H1 (cell line): ENCODE data around the gene CHRDL2. TPM values are rescaled to one million over a fixed set of nuclear protein-coding genes. Genes with fewer than 3 reads are reported as not detected.

Experiments
- CTCF ChIA-PET: fragments of 300-600 bp; sonication (Branson Sonifier 250); formaldehyde crosslinking; loops from one replicate; lab custom pipeline; 2021; ENCODE audit not compliant: partially characterized antibody; lab: Charles Lee
- POLR2A ChIA-PET: fragments of 300-600 bp; sonication (Branson Sonifier 250); formaldehyde crosslinking; loops from one replicate; lab custom pipeline; 2021; ENCODE audit warnings: inconsistent platforms; ENCODE audit not compliant: partially characterized antibody; lab: Charles Lee
- DNase-seq, 2 experiments: peaks; one replicate each; pipeline versions ENCODE4 v3.0.0 to v3.0.0-alpha.2; 2010 to 2022; ENCODE audit warnings: low spot score in 2 of 2, low read depth in 1 of 2, mixed read lengths in 1 of 2
- FAIRE-seq: peaks from 2 replicates; lab custom pipeline; 2011; peaks lifted over from hg19 to GRCh38; lab: Jason Lieb, UNC
- H2AFZ ChIP-seq: 2 replicates; pipeline ENCODE4 v1.8.1; 2012; ENCODE audit warnings: low read length, inconsistent platforms
- H2AK5ac ChIP-seq: 2 replicates; pipeline ENCODE4 v1.6.1; 2013; ENCODE audit warnings: low read depth, low read length
- H2BK120ac ChIP-seq: replicated peaks from 2 replicates; pipeline ENCODE3; 2013; ENCODE audit warnings: low read depth, low read length, inconsistent platforms
- H2BK12ac ChIP-seq: 2 replicates; pipeline ENCODE4 v1.6.1; 2013; ENCODE audit warnings: low read depth, low read length
- H2BK15ac ChIP-seq: 2 replicates; pipeline ENCODE4 v1.6.1; 2013; ENCODE audit warnings: low read length
- H2BK20ac ChIP-seq: 2 replicates; pipeline ENCODE4 v1.6.1; 2013; ENCODE audit warnings: low read length
- H2BK5ac ChIP-seq: 2 replicates; pipeline ENCODE4 v1.6.1; 2013; ENCODE audit warnings: low read depth, low read length
- H3K14ac ChIP-seq: 2 replicates; pipeline ENCODE4 v1.6.1; 2013; ENCODE audit warnings: inconsistent platforms; ENCODE audit not compliant: insufficient read length
- H3K18ac ChIP-seq: 2 replicates; pipeline ENCODE4 v1.6.1; 2013; ENCODE audit warnings: low read length; ENCODE audit errors: extremely low read depth
- H3K23ac ChIP-seq: 2 replicates; pipeline ENCODE4 v1.6.1; 2013; ENCODE audit warnings: inconsistent platforms; ENCODE audit not compliant: insufficient read length
- H3K23me2 ChIP-seq: 2 replicates; pipeline ENCODE4 v1.6.1; 2013; ENCODE audit warnings: low read depth, low read length
- H3K27ac ChIP-seq: 2 replicates; pipeline ENCODE4 v1.6.1; 2011; ENCODE audit warnings: low read depth, low read length, inconsistent platforms
- H3K27me3 ChIP-seq, 4 experiments: replicated peaks in 1 of 4; 1 replicate in 1 of 4; 2 replicates in 3 of 4; pipeline versions ENCODE4 v1.6.1 to v1.8.1; 2011 to 2013; ENCODE audit warnings: low read length in 3 of 4, mild to moderate bottlenecking in 3 of 4, inconsistent platforms in 2 of 4, mixed read lengths in 2 of 4, moderate library complexity in 1 of 4; ENCODE audit not compliant: control insufficient read depth in 3 of 4, insufficient read depth in 3 of 4; ENCODE audit errors: extremely low read depth in 1 of 4
- H3K36me3 ChIP-seq, 4 experiments: 2 replicates each; pipeline versions ENCODE4 v1.6.1 to v1.8.1; 2011 to 2013; ENCODE audit warnings: mild to moderate bottlenecking in 4 of 4, low read length in 3 of 4, moderate library complexity in 2 of 4, control low read depth in 1 of 4, inconsistent platforms in 1 of 4; ENCODE audit not compliant: insufficient read depth in 4 of 4, control insufficient read depth in 2 of 4
- H3K4ac ChIP-seq: replicated peaks from 2 replicates; pipeline ENCODE3; 2013; ENCODE audit warnings: low read length, low read depth, mixed read lengths, inconsistent platforms; ENCODE audit not compliant: insufficient read length
- H3K4me1 ChIP-seq, 4 experiments: replicated peaks in 1 of 4; 1 replicate in 1 of 4; 2 replicates in 3 of 4; pipeline versions ENCODE4 v1.6.1 to v1.8.1; 2011 to 2013; ENCODE audit warnings: low read length in 3 of 4, inconsistent platforms in 2 of 4, mixed read lengths in 1 of 4; ENCODE audit not compliant: insufficient read depth in 4 of 4, control insufficient read depth in 3 of 4
- H3K4me2 ChIP-seq, 2 experiments: 2 replicates each; pipeline versions ENCODE4 v1.6.1 to v1.8.1; 2011 to 2013; ENCODE audit warnings: low read depth in 2 of 2, low read length in 2 of 2, control low read depth in 1 of 2, inconsistent platforms in 1 of 2, mild to moderate bottlenecking in 1 of 2; ENCODE audit not compliant: insufficient read depth in 1 of 2
- H3K4me3 ChIP-seq, 4 experiments: fragments of 200-600, 300-600 bp in 1 of 4; sonication (generic), shearing (Covaris generic), sonication (Bioruptor Twin) in 1 of 4; 2 replicates each; pipeline versions ENCODE4 v1.5.1 to v1.8.1; 2011 to 2016; ENCODE audit warnings: low read length in 4 of 4, low read depth in 3 of 4, control low read depth in 2 of 4, inconsistent platforms in 2 of 4, mild to moderate bottlenecking in 2 of 4, mixed read lengths in 1 of 4, moderate library complexity in 1 of 4; ENCODE audit not compliant: insufficient read depth in 2 of 4; ENCODE audit errors: extremely low read depth in 1 of 4
- H3K56ac ChIP-seq: replicated peaks from 2 replicates; pipeline ENCODE3; 2013; ENCODE audit warnings: low read depth, mild to moderate bottlenecking, mixed read lengths, low read length, inconsistent platforms; ENCODE audit not compliant: insufficient read length
- H3K79me1 ChIP-seq: 2 replicates; pipeline ENCODE4 v1.6.1; 2013; ENCODE audit warnings: low read depth, low read length, control low read depth
- H3K79me2 ChIP-seq, 2 experiments: 2 replicates each; pipeline versions ENCODE4 v1.6.1 to v1.8.1; 2012 to 2013; ENCODE audit warnings: low read length in 2 of 2, mild to moderate bottlenecking in 2 of 2, inconsistent platforms in 1 of 2; ENCODE audit not compliant: insufficient read depth in 2 of 2, control insufficient read depth in 1 of 2
- H3K9ac ChIP-seq, 4 experiments: replicated peaks in 1 of 4; 1 replicate in 1 of 4; 2 replicates in 3 of 4; pipeline versions ENCODE4 v1.6.1 to v1.8.1; 2011 to 2013; ENCODE audit warnings: low read depth in 3 of 4, low read length in 3 of 4, control low read depth in 2 of 4, mild to moderate bottlenecking in 2 of 4, moderate library complexity in 2 of 4, inconsistent platforms in 1 of 4; ENCODE audit errors: extremely low read depth in 1 of 4
- H3K9me3 ChIP-seq, 2 experiments: 2 replicates each; pipeline versions ENCODE4 v1.6.1 to v1.8.1; 2012 to 2013; ENCODE audit warnings: mild to moderate bottlenecking in 2 of 2, moderate library complexity in 2 of 2, control low read depth in 1 of 2, inconsistent platforms in 1 of 2, low read depth in 1 of 2, low read length in 1 of 2, mixed read lengths in 1 of 2; ENCODE audit not compliant: insufficient read depth in 2 of 2
- H4K20me1 ChIP-seq, 2 experiments: replicated peaks in 1 of 2; 2 replicates each; pipeline versions ENCODE3 to v1.8.1; 2011 to 2013; ENCODE audit warnings: inconsistent platforms in 2 of 2, low read length in 2 of 2, mild to moderate bottlenecking in 1 of 2; ENCODE audit not compliant: insufficient read depth in 2 of 2, control insufficient read depth in 1 of 2
- H4K5ac ChIP-seq: 2 replicates; pipeline ENCODE4 v1.6.1; 2013; ENCODE audit warnings: low read length, low read depth, mixed read lengths, inconsistent platforms; ENCODE audit not compliant: insufficient read length
- H4K8ac ChIP-seq: 2 replicates; pipeline ENCODE4 v1.8.0; 2013; ENCODE audit warnings: mild to moderate bottlenecking, moderate library complexity, low read length, inconsistent platforms; ENCODE audit not compliant: insufficient read depth; ENCODE audit errors: extremely low read depth
- H4K91ac ChIP-seq: replicated peaks from 2 replicates; pipeline ENCODE3; 2013; ENCODE audit warnings: low read length, mixed read lengths, inconsistent platforms; ENCODE audit not compliant: insufficient read length
- WGBS, 2 experiments: shearing (Covaris generic) in 1 of 2; methylation state at CpG; one replicate each; pipeline versions ENCODE4 v1.1.6 to v1.1.7; 2013 to 2015; ENCODE audit warnings: low lambda C conversion rate in 2 of 2, mixed read lengths in 2 of 2, inconsistent platforms in 1 of 2, low coverage in 1 of 2, missing lambda C conversion rate in 1 of 2; ENCODE audit not compliant: insufficient replicate concordance in 2 of 2, insufficient coverage in 1 of 2, insufficient read length in 1 of 2; ENCODE audit errors: extremely low coverage in 1 of 2, missing lambda C conversion rate in 1 of 2; 5-methylcytosine and 5-hydroxymethylcytosine counted together
- polyA plus RNA-seq, 7 experiments: library from polyadenylated mRNA; depleted of rRNA in 3 of 7; stranded (reverse) in 5 of 7; unstranded in 2 of 7; fragments of >200 nt in 5 of 7; fragments of 200-250 nt in 2 of 7; gene quantifications; 1 replicate in 5 of 7; 2 replicates in 1 of 7; 4 replicates in 1 of 7; pipeline versions ENCODE4 v1.2.1 to v1.2.3, GENCODE V29; 2011 to 2013; ENCODE audit warnings: missing spikeins in 2 of 7, mixed read lengths in 2 of 7
- total RNA-seq: library from RNA; stranded (reverse); fragmentation: NEBNext Ultra II Directional; extraction: Animal tissue kit (Norgen Biotek cat#: 25700); gene quantifications from 2 replicates; pipeline ENCODE4 v1.2.1, GENCODE V29; 2021

The CHRDL2 gene
- total and polyA plus RNA-seq, 2 of the 8 experiments (the other 6 are each of a cell fraction or from before 2014, with no cell fraction given): 0.26 to 0.48 TPM

- H2AFZ ChIP-seq: no peak overlapping the region
- peaks cover 2 to 7% (median 4%) of the 10 kb centered on the region in 4 experiments; a peak in 4 of 7 replicates for H3K4me1 ChIP-seq
- H3K79me2 ChIP-seq: peaks cover 0 to 46% of the 10 kb centered on the region in 2 experiments; a peak in 2 of 4 replicates
- POLR2A ChIA-PET: no interaction called here
- no peak overlapping the region for H2AK5ac ChIP-seq
- no peaks in the 10 kb centered on the region for H3K36me3 ChIP-seq
- H4K91ac ChIP-seq: no peak overlapping the region
- H3K9ac ChIP-seq: no peak overlapping the region
- WGBS, 2 experiments: 91% methylated on average over 1 of the region's 1 CpG; no CpG with 5 or more reads in 1 of the 2 experiments
- no peak overlapping the region for H2BK20ac ChIP-seq
- no peak overlapping the region for H3K4me2 ChIP-seq
- H3K27me3 ChIP-seq: no peaks in the 10 kb centered on the region
- H3K4ac ChIP-seq: no peak overlapping the region
- CTCF ChIA-PET: interaction anchor here (0.9 to 1.3 kb wide), 2 partner anchors 13 to 17 kb away, joined by 3 to 5 read pairs; no protein-coding TSS in a partner anchor
- H3K56ac ChIP-seq: no peak overlapping the region
- no peak for DNase-seq
- no peak overlapping the region for H4K5ac ChIP-seq
- no peak overlapping the region for H3K23ac ChIP-seq
- H4K8ac ChIP-seq: no peak overlapping the region
- H2BK15ac ChIP-seq: no peak overlapping the region
- H3K9me3 ChIP-seq: peaks cover 0 to 3% of the 10 kb centered on the region in 2 experiments; a peak in 1 of 4 replicates
- no peak overlapping the region for H2BK12ac ChIP-seq
- H3K14ac ChIP-seq: no peak overlapping the region
- peaks cover 0 to 3% of the 10 kb centered on the region in 2 experiments for H4K20me1 ChIP-seq
- no peaks in the 10 kb centered on the region; the same call in 1 of the 2 replicates for H3K23me2 ChIP-seq
- no peak for FAIRE-seq
- no peak overlapping the region for H3K4me3 ChIP-seq
- no peak overlapping the region for H3K27ac ChIP-seq
- H2BK5ac ChIP-seq: no peak overlapping the region
- H2BK120ac ChIP-seq: no peak overlapping the region
- H3K79me1 ChIP-seq: no peaks in the 10 kb centered on the region
- H3K18ac ChIP-seq: peak overlapping the region; percentile 6; the same call in 1 of the 2 replicates
Observed at GRCh38 chr11:74756571-74756970, 25.3 kb upstream of the CHRDL2 start.
